NOMO-1 treated with dmso at 0.1 percent for 144 hours (cell line): ENCODE results near the gene KRTAP5-8.
"Not testable (repeated sequence)": the region's sequence is repeated elsewhere in the genome, so short reads cannot be mapped to it uniquely, and the experiment has no call there.

Source experiments
- DNase-seq: peaks from one replicate; lab custom pipeline; 2025; ENCODE audit not compliant: unreplicated experiment; lab: John Stamatoyannopoulos, UW

Gene KRTAP5-8

DNA sequence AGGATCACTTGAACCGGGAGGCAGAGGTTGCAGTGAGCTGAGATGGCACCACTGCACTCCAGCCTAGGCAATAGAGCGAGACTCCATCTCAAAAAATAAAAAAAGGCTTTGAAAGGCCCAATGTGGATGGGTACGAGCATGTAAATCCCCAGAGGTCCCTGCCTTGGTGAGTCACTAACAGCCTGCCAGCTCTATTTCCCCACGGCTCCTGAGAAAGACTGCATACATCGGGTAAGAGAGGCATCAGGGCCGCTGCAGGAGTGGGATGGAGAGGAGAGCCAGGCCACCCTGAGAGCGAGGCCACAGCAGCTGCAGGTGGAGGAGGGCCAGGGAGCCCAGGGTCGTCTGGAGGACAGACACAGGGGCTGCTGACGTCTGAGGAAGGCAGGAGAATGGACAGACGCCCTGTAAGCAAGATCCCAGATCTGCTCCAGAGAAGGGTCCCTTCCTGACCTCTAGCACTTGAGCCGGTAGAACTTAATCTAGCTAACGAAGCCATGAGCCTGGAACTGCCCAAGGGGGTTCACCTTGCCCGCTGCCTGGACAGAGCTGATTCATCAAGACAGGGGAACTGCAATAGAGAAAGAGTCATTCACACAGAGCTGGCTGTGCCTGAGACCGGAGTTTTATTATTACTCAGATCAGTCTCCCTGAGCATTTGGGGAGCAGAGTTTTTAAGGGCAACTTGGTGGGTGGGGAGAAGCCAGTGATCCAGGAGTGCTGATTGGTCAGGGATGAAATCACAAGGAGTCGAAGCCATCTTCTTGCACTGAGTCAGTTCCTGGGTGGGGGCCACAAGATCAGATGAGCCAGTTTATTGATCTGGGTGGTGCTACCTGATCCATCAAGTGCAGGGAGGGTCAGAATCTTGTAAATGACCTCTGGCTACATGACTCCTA lies 5.3 kb downstream of the KRTAP5-8 start:
- DNase-seq, result no peak

DNA sequence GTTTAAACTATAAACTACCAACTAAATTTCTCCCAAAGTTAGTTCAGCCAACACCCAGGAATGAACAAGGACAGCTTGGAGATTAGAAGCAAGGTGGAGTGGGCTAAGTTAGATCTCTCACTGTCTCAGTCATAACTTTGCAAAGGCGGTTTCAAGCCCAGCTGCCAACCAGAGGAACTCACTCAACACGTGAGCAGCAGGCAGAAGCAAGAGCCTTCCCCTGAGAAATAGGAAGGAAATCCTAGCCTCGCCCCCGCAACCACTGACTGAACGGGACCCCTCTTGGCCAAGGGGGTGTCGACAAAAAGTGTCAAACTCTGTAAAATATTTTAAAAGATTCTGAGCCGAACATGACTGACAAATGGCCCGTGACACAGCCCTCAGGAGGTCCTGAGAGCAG lies 6.0 kb downstream of the KRTAP5-8 start:
- no peak for DNase-seq

DNA sequence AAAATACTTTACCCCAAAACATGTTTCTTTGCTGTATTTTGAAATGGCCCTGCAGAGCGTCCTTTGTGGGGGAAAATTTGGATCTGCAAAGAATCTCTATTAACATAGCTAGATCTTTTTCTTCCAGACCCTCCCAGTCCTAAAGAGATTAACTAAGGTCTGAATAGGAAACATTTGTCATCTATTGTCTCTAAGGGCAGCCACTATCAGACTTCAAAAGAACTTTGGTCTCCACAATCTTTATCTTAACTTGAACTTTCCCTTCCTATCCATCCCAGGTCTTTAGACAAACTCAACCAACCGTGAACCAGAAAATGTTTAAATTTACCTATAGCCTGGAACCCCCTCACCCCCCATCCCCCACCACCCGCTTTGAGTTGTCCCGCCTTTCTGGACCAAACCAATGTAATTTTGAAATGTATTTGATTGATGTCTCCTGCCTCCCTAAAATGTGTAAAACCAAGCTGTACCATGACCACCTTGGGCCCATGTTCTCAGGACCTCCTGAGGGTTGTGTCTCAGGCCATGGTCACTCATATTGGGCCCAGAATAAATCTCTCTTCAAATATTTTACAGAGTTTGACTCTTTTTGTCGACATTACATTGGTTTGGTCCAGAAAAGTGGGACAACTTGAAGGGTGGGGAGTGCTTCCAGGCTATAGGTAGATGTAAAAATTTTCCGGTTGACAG lies 6.8 kb downstream of the KRTAP5-8 start:
- no peak for DNase-seq

DNA sequence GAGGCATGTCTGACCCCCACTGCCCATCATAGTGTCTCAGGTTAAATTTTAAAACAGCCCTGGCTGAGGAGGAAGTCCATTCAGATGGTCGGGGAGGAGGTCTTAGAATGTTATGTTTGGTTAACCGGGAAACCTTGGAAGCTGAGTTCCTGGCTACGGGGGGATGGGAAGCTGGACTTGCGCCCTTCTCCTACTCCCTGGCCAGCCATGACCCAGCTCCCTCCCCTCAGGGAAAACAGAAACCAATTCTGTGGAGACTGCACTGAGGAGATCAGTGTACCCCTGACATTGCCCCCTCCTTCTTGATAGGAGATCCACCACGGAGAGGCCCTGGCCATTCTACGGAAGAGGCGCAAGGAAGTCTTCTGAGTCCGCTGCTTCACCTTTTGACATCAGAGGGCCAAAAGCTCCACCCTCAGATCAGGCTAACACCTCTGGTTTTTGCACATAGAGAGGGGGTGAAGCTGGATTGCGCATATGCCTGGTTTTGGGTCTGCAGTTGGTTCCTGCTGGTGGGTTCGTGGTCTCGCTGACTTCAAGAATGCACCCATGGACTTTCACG lies 7.7 kb downstream of the KRTAP5-8 start:
- DNase-seq, result no peak

DNA sequence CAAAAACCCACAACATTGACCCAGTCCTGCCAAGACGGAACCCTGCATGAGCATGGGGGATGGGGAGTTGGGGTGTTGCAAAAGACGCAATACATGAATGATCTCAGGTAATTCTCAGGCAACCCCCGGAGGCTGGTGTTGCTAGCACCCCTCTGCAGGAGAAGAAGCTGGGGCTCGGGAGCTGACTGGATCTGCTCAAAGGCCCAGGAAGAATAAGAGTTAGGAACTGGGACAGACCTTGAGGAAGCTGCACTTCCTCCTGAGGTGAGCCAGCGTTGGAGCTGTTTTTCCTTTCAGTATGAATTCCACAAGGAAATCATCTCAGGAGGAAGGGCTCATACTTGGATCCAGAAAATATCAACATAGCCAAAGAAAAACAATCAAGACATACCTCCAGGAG lies 10.3 kb downstream of the KRTAP5-8 start, which contains the start of gene KRTAP5-9:
Gene KRTAP5-9, plus strand, starts transcription at position 301 of the 400 bp plus-strand sequence. CDS start 238 bp downstream, outside the sequence.
- no peak for DNase-seq

DNA sequence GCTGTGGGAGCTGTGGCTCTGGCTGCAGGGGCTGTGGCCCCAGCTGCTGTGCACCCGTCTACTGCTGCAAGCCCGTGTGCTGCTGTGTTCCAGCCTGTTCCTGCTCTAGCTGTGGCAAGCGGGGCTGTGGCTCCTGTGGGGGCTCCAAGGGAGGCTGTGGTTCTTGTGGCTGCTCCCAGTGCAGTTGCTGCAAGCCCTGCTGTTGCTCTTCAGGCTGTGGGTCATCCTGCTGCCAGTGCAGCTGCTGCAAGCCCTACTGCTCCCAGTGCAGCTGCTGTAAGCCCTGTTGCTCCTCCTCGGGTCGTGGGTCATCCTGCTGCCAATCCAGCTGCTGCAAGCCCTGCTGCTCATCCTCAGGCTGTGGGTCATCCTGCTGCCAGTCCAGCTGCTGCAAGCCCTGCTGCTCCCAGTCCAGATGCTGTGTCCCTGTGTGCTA lies 10.9 kb downstream of the KRTAP5-8 start:
- no peak for DNase-seq

DNA sequence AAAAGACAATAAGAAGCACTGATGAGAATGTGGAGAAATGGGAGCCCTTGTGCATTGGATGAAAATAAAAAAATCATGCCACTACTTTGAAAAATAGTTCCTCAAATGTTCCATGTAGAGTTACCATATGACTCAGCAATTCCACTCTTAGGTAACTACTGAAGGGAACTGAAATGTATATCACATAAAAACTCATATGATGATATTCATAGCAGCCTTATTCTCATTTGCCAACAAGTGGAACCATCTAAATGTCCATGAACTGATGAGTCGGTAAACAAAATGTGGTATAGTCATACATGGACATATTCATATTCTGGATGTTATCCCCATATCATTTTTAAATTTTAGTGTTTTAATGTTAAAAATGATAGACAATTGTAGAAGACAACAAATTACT lies 13.9 kb downstream of the KRTAP5-8 start:
- DNase-seq, result no peak

DNA sequence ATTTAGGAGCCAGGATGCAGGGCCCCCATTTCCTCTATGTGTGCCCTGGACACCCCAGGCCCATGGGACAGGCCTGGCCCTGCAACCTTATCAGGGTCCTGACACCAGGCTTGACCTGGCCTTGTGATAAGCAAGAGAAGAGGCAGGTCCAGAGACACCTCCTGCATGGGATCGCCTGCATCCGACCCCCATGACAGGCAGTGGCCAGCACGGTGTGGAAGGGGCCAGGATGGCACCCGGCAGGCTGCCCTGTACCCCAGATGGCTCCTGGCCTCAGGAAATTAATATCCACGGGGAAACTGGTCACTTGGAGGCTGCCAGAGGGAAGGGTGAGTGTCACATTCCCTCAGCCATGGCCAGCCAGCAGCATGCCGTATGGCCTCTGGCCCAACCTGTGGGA lies 17.2 kb downstream of the KRTAP5-8 start:
- DNase-seq, result no peak

DNA sequence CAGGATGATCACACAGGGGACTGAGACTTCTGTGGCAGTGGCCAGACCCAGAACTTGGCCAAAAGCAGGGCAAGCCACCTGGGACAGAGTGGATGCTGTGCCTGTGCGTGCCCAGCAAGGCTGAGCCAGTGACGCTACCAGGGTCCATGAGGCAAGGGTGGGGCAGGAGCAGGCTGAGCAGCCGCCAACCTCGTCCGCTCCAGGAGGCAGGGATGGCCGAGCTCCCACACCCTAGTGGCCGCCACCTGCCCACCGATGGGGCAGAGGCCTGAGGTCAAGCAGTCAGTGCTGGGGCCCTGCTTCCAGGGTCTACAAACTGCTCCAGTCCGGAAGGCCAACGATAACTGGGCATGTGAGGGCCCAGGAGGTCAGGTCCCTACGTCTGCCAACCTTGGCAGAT lies 17.7 kb downstream of the KRTAP5-8 start:
- no peak for DNase-seq

DNA sequence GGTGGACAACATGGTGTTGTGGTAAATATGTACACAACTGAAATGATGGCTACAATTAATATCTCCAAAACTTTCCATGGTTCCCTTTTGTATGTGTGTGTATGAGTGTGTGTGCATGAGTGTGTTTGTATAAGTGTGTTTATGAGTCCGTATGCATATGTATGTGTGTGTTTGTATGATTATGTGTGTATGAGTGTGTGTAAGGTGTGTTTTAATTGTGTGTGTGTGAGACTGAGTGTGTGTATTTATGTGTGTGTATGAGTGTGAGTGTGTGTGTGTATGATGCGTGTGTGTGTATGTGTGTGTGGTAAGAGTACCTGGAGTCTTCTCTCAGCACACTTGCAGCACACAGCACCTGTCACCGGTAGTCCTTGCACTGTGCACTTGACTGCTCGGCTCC lies 18.2 kb downstream of the KRTAP5-8 start:
- no peak for DNase-seq

DNA sequence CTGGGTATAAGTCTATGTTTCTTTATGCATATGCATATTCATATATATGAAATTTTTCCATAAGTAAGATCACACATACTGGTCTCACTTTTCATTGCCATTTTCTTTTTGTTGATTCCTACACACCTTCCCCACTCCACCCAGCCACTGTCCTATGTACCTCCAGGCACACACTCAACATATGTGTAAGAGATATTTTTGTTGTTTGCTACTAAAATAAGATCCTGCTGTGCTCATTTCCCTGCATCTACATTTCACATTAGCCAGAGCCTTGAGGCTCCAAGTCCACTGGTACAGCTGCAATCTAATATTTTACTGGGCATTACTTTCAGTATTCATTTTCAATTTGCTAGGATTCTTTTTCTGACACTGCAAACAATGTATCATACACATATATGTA lies 19.4 kb downstream of the KRTAP5-8 start:
- DNase-seq, result no peak

DNA sequence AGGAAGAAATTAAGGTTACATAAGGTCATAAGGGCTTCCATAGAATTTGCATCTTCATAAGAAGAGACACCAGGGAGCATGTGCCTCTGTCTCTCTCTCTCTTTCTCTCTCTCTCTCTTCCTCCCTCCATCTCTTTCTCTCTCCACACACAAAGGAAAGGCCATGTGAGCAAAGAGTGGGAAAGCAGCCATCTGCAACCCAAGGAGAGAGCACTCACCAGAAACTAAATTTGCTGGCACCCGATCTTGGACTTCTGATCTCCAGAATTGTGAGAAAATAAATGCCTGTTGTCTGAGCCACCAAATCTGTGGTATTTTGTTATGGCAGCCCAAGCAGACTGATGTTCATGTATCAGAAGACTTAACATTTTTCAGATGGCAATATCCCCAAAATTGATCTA lies 21.2 kb downstream of the KRTAP5-8 start:
- no peak for DNase-seq

DNA sequence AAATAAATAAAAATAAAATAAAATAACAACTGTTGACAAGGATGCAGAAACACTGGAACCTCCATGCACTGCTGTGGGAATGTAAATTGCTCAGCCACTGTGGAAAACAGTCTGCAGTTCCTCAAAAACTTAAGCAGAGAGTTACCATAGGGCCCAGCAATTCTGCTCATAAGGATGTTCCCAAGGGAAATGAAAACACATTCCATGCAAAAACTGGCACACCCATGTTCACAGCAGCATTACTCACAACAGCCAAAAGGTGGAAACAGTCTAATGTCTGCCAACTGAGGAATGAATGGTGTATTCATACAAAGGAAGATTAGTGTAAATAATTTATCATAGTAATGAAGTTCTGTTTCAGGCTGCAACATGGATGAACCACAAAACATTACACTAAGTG lies 24.3 kb downstream of the KRTAP5-8 start:
- DNase-seq, result no peak

DNA sequence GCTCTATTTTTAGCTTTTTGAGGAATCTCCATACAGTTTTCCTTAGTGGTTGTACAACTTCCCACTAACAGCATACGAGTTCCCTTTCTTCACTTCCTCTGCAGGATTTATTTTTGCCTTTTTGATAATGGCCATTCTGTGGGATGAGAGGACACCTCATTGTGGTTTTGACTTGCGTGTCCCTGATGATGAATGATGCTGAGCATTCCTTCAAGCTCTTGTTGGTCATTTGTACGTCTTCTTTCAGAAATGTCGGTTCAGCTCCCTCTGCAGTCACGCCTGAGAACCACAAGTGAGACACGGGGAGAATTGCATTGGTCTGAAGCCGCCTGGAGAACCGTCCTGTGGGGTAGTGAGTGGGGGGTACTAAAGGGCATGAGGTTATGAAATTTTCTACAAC lies 25.6 kb downstream of the KRTAP5-8 start:
- DNase-seq, result no peak

DNA sequence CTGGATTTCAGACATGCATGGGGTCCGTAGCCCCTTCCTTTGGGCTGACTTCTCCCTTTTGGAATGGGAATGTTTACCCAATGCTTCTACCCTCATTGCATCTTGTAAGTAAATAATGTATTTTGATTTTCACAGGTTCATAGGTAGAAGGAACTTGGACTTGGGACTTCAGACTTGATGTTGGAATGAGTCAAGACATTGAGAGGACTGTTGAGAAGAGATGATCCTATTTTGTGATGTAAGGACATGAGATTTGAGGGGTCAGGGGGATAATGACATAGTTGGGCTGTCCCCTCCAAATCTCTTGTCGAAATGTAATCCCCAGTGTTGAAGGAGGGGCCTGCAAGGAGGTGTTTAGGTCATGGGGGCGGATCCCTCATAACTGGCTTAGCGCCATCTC lies 26.6 kb downstream of the KRTAP5-8 start:
- DNase-seq, result no peak

DNA sequence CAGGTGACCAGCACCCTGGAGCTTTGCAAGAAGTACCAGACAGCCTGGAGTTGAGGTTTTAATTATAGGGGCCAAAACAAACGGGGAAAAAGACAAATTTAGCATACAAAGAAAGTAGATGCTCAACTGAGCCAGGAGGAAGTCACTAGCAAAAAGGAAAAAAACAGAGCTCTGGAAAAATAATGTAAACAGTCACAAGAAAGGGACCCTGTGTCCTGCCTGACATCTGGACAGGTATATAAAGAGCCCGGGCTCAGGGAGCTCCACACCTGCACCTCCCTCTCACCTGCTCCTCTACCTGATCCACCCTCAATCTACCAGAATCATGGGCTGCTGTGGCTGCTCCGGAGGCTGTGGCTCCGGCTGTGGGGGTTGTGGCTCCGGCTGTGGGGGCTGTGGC lies 27.4 kb downstream of the KRTAP5-8 start, which contains the start of gene KRTAP5-10:
Gene KRTAP5-10, plus strand, starts transcription at position 301 of the 400 bp plus-strand sequence. Its CDS starts 25 bp downstream, at position 326.
- DNase-seq, result no peak

DNA sequence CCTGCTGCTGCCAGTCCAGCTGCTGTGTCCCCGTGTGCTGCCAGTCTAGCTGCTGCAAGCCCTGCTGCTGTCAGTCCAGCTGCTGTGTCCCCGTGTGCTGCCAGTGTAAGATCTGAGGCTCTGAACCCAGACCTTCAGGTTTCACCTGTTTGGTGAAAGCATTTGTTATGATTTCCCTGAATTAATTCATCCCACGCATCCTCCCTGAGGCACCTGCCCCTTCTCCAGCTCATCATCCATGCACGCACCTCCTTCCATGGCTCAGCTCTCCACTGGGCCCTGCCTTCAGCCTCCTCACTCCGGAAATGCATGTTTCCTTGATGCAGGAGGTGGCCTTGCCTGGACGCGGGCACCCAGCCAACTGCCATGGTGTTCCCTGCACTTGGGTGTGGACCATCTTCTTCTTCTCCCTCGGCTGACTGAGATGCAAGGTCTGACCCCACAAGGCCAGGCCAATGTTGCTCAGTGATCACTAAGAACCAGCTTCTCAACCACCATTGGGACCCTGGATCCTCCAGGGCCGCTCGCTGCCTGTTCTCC lies 28.3 kb downstream of the KRTAP5-8 start:
- DNase-seq, result no peak

DNA sequence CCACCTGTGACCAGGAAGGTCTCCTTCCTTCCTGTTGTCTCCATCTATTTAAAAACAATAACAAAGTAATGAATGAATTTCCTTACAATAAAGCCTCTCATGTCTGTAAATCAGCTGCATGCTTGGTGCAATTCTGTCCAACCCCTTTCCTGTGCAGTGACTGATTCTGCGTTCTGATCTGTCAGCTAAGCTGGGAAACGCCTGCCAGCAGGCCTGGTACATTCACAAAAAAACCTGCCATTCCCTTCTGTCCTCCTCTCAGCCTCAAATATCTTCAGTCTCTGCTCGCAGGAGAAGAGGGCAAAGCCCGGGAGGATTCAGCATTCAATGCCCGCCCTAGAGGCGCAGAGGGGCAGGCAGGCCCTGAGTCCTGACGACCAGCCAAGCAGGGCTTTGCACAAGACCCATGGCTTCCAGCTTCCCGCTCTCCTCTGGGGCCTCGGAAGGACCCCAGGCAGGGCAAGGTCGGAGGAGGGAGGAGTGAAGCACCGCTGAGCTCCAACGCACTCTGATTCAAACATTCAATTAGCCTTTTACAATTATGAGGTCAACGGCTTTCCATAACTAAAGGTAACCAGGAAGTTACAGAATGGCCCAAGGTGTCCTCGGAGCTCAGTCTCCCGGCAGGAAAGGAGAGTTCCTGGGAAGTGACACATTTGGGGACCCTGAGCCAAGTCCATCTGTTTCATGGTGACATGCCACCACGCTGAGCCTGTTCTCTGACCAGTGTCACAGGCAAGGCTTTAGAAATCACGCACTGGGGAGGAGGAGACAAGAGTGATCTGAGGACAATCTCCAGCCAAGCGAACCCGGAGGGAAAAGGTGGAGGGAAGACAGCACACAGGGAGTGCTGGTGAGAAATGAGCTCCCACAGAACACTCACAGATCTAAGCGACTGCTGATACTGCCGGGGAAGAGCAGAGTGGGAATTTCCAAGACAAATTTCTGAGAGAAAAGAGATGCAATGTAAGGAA lies 29.1 kb downstream of the KRTAP5-8 start:
- DNase-seq, result not testable (repeated sequence)

DNA sequence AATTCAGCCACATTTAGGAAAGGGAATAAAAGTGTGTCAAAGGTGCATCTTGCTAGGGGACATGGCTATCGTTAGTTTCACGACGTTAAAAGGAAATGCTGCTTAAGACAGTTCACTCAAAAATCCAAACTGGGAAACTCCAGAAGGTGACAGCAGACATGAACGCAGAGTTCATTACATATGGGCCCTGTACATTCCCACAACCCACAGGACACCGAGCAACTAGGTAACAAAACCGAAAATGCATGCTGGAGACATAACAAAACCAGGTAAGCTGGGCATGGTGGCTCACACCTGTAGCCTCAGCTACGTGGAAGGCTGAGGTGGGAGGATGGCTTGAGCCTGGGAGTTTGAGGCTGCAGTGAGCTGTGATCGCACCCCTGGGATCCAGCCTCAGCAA lies 29.8 kb downstream of the KRTAP5-8 start:
- DNase-seq, result not testable (repeated sequence)

DNA sequence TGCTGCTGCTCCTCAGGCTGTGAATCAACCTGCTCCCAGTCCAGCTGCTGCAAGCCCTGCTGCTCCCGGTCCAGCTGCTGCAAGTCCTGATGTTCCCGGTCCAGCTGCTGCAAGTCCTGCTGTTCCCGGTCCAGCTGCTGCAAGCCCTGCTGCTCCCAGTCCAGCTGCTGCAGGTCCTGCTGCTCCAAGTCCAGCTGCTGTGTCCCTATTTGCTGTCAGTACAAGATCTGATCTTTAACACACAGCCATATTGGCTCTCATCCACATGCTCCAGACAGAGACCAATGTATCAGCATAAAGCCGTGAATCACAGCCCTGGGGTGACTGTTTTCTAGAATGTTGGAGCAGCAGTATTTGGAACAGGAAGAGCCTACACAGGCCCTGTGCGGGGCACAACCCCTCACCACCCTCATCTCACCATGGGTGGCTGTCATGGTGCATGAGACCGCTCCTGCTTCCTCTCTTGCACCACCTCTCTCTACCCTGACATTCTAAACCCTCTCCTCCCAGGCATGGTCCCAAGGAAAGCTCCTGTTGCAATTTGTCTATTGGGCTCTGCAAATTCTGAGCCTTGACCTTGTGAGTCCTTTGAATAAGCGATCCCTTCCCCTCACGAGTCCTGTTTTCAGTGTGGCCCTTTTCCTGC lies 31.0 kb downstream of the KRTAP5-8 start:
- DNase-seq, result no peak
